Muscle layer of colon (tissue), 2 donors: ENCODE results near the gene RANBP1.

Experiments used
- H3K27ac ChIP-seq: one replicate; pipeline ENCODE4 v1.7.0; 2013; ENCODE audit warnings: low read depth, mild to moderate bottlenecking, low read length, moderate library complexity
- H3K27me3 ChIP-seq, 2 donors: one replicate each; pipeline ENCODE4 v1.7.0; 2013; ENCODE audit warnings: low read length in 2 of 2, mild to moderate bottlenecking in 2 of 2; ENCODE audit not compliant: insufficient read depth in 2 of 2, control insufficient read depth in 1 of 2
- H3K36me3 ChIP-seq: one replicate; pipeline ENCODE4 v1.7.0; 2013; ENCODE audit warnings: mild to moderate bottlenecking, low read length; ENCODE audit not compliant: insufficient read depth
- H3K4me1 ChIP-seq: one replicate; pipeline ENCODE4 v1.7.0; 2013; ENCODE audit warnings: mild to moderate bottlenecking, low read length; ENCODE audit not compliant: insufficient read depth
- H3K4me3 ChIP-seq, 2 donors: one replicate each; pipeline ENCODE4 v1.7.0; 2013; ENCODE audit warnings: low read length in 2 of 2, low read depth in 1 of 2, mild to moderate bottlenecking in 1 of 2, moderate library complexity in 1 of 2
- H3K9ac ChIP-seq: one replicate; pipeline ENCODE4 v1.7.0; 2013; ENCODE audit warnings: low read length
- H3K9me3 ChIP-seq: one replicate; pipeline ENCODE4 v1.7.0; 2013; ENCODE audit warnings: mild to moderate bottlenecking, low read length
- donor health status: abdominal sarcoma.
- donor health status: Adenocarcinoma of cecum.

Gene RANBP1

GRCh38 chr22:20090730-20091240, 25.1 kb upstream of the RANBP1 start:
- Histone ChIP-seq H3K9me3 (no peaks in the 10 kb centered on the region), H3K36me3 (peaks cover 95% of the 10 kb centered on the region), H3K4me3 (no peak overlapping the region), H3K9ac (no peak overlapping the region), H3K27me3 (no peaks in the 10 kb centered on the region), H3K27ac (no peak overlapping the region), H3K4me1 (no peaks in the 10 kb centered on the region)

GRCh38 chr22:20091690-20092476, 24.0 kb upstream of the RANBP1 start:
- H3K4me3 ChIP-seq, result no peak overlapping the region
- H3K36me3 ChIP-seq, result peaks cover 95% of the 10 kb centered on the region
- H3K4me1 ChIP-seq, result no peaks in the 10 kb centered on the region
- H3K27me3 ChIP-seq, result no peaks in the 10 kb centered on the region
- H3K27ac ChIP-seq, result no peak overlapping the region
- H3K9ac ChIP-seq, result no peak overlapping the region
- H3K9me3 ChIP-seq, result no peaks in the 10 kb centered on the region

GRCh38 chr22:20092477-20092854, 23.4 kb upstream of the RANBP1 start:
- H3K27me3 ChIP-seq, result no peaks in the 10 kb centered on the region
- H3K27ac ChIP-seq, result no peak overlapping the region
- no peaks in the 10 kb centered on the region for H3K9me3 ChIP-seq
- H3K4me1 ChIP-seq, result no peaks in the 10 kb centered on the region
- no peak overlapping the region for H3K4me3 ChIP-seq
- H3K9ac ChIP-seq, result no peak overlapping the region
- H3K36me3 ChIP-seq, result peaks cover 95% of the 10 kb centered on the region

GRCh38 chr22:20093418-20094196, 22.3 kb upstream of the RANBP1 start:
- Histone ChIP-seq H3K9me3 (no peaks in the 10 kb centered on the region), H3K27ac (no peak overlapping the region), H3K4me1 (no peaks in the 10 kb centered on the region), H3K36me3 (peaks cover 90% of the 10 kb centered on the region), H3K27me3 (no peaks in the 10 kb centered on the region), H3K9ac (no peak overlapping the region), H3K4me3 (no peak overlapping the region)

GRCh38 chr22:20094197-20094807, 21.6 kb upstream of the RANBP1 start:
- Histone ChIP-seq H3K9me3 (no peaks in the 10 kb centered on the region), H3K27me3 (no peaks in the 10 kb centered on the region), H3K4me1 (no peaks in the 10 kb centered on the region), H3K4me3 (no peak overlapping the region), H3K27ac (no peak overlapping the region), H3K36me3 (peaks cover 91% of the 10 kb centered on the region), H3K9ac (no peak overlapping the region)

- no peak overlapping the region for H3K9ac ChIP-seq
- no peaks in the 10 kb centered on the region for H3K27me3 ChIP-seq
- no peak overlapping the region for H3K27ac ChIP-seq
- H3K4me1 ChIP-seq, result no peaks in the 10 kb centered on the region
- H3K9me3 ChIP-seq, result no peaks in the 10 kb centered on the region
- H3K36me3 ChIP-seq, result peaks cover 91% of the 10 kb centered on the region
- no peak overlapping the region for H3K4me3 ChIP-seq
These were observed 20.4 kb upstream of the RANBP1 start for GRCh38 chr22:20095521-20095920.

GRCh38 chr22:20096574-20097420, 19.1 kb upstream of the RANBP1 start:
- Histone ChIP-seq H3K9ac (no peak overlapping the region), H3K36me3 (peaks cover 85% of the 10 kb centered on the region)

GRCh38 chr22:20099099-20099711, 16.7 kb upstream of the RANBP1 start:
- no peaks in the 10 kb centered on the region for H3K27me3 ChIP-seq
- H3K9ac ChIP-seq, result no peak overlapping the region
- H3K27ac ChIP-seq, result no peak overlapping the region
- H3K4me3 ChIP-seq, result no peak overlapping the region
- H3K36me3 ChIP-seq, result peaks cover 70% of the 10 kb centered on the region
- H3K9me3 ChIP-seq, result no peaks in the 10 kb centered on the region
- H3K4me1 ChIP-seq, result no peaks in the 10 kb centered on the region

More at GRCh38 chr22:20096574-20097420, 19.1 kb upstream of the RANBP1 start:
- no peaks in the 10 kb centered on the region for H3K9me3 ChIP-seq
- no peak overlapping the region for H3K27ac ChIP-seq
- H3K4me1 ChIP-seq, result no peaks in the 10 kb centered on the region
- H3K27me3 ChIP-seq, result no peaks in the 10 kb centered on the region
- H3K4me3 ChIP-seq, result no peak overlapping the region

- no peaks in the 10 kb centered on the region for H3K9me3 ChIP-seq
- H3K4me3 ChIP-seq, result no peak overlapping the region
- no peak overlapping the region for H3K9ac ChIP-seq
- H3K4me1 ChIP-seq, result no peaks in the 10 kb centered on the region
- no peaks in the 10 kb centered on the region for H3K27me3 ChIP-seq
- H3K36me3 ChIP-seq, result peaks cover 70% of the 10 kb centered on the region
- H3K27ac ChIP-seq, result no peak overlapping the region
These were observed 14.3 kb upstream of the RANBP1 start for GRCh38 chr22:20101638-20102037.

GRCh38 chr22:20102203-20102780, 13.6 kb upstream of the RANBP1 start:
- no peaks in the 10 kb centered on the region for H3K4me1 ChIP-seq
- no peak overlapping the region for H3K4me3 ChIP-seq
- no peak overlapping the region for H3K9ac ChIP-seq
- no peaks in the 10 kb centered on the region for H3K27me3 ChIP-seq
- H3K36me3 ChIP-seq, result peaks cover 70% of the 10 kb centered on the region
- no peak overlapping the region for H3K27ac ChIP-seq
- no peaks in the 10 kb centered on the region for H3K9me3 ChIP-seq
